MM.1S (cell line): ENCODE data around the gene NRP2.

Experiments used
- CTCF ChIP-seq: fragments of 300-600 bp; sonication (generic); IDR thresholded peaks from 2 replicates; pipeline ENCODE4 v1.5.1; 2016; ENCODE audit warnings: antibody characterized with exemption, low read length, mixed read lengths
- EZH2 ChIP-seq: fragments of 300-600 bp; sonication (generic); optimal IDR thresholded peaks from 2 replicates; pipeline ENCODE3; 2017; ENCODE audit warnings: low read depth, mild to moderate bottlenecking, antibody characterized with exemption, low read length, mixed read lengths
- EZH2phosphoT487 ChIP-seq: fragments of 300-600 bp; sonication (generic); IDR thresholded peaks from 2 replicates; pipeline ENCODE4 v1.6.1; 2018; ENCODE audit warnings: antibody characterized with exemption, low read length

GRCh38 chr2:205760157-205760556 is 77.9 kb downstream of the NRP2 start:
- TF ChIP-seq CTCF (no peak), EZH2phosphoT487 (no peak), EZH2 (no peak)
